ENCODE results near the gene ARAP3.

DNA sequence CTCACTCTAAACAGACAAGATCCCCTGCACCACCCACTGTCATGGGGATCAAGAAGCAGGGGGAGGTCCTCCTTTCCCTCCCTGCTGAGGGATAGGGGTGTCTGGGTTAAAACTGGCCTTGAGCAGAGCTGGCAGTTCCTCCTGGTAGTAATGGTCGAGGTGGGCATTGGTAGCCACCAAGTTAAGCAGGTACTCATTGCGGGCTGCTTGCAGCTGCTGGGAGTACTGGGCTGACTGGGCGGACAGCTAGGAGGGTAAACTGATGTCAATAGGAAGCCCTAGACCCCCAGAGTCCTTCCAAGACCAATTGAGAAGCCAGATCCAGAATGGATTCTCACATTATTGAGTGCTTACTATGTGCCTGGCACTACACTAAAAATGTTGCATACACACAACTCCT, 34.2 kb downstream of the ARAP3 start:
- TF ChIP-seq, protein P1, sequence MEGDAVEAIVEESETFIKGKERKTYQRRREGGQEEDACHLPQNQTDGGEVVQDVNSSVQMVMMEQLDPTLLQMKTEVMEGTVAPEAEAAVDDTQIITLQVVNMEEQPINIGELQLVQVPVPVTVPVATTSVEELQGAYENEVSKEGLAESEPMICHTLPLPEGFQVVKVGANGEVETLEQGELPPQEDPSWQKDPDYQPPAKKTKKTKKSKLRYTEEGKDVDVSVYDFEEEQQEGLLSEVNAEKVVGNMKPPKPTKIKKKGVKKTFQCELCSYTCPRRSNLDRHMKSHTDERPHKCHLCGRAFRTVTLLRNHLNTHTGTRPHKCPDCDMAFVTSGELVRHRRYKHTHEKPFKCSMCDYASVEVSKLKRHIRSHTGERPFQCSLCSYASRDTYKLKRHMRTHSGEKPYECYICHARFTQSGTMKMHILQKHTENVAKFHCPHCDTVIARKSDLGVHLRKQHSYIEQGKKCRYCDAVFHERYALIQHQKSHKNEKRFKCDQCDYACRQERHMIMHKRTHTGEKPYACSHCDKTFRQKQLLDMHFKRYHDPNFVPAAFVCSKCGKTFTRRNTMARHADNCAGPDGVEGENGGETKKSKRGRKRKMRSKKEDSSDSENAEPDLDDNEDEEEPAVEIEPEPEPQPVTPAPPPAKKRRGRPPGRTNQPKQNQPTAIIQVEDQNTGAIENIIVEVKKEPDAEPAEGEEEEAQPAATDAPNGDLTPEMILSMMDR (optimal IDR thresholded peaks at IDR 0.05 in 1 of 3, IDR thresholded peaks at IDR 0.05 in 1 of 3, conservative IDR thresholded peaks at IDR 0.05 in 1 of 3; ENCODE audit: extremely low read depth in 1 of 3, insufficient read depth in 2 of 3, low read length in 3 of 3), result no peak
- TF ChIP-seq EZH2 (IDR thresholded peaks at IDR 0.05; ENCODE audit: low read length), result no peak

Measured in keratinocyte (primary cell).